ENCODE results near the gene ANKRD17. TPM values are rescaled to one million over a fixed set of nuclear protein-coding genes. Genes with fewer than 3 reads are reported as not detected.

Gene ANKRD17
- total and polyA plus RNA-seq, 9 donors: 13.2 to 59.7 (median 49.3) TPM

DNA sequence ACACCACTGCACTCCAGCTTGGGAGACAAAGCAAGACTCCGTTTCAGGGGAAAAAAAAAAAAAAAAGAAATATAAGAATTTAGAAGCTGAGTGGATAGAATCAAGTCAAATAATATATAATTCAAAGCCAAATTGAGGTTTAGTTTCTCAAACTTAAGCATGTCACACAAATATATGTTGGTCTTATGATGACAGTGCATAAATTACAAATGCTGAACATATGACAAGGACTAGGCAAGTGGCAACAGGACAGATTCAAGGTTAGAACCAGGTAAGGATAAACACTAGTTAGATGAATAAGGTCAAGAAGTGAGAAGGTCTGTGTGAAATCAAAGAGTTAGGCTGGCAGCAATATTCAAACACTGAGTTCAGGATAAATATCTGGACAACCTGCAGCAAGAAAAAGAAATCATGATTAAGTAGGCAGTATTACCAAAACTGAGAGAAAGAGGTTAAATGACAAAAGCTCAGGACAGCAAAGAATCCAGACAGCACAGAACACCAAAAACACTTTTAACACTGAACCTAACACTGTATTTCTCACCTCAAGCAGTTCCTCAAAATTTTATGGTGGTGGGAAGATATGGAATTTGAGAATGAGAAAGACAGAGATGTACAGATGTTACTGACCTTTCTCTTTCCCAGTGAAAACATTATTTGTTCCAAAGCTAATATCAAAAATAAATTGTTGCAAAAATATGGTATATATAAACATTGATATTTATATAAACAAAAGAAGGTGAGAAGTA, 45.4 kb downstream of the ANKRD17 start:
- no peak for TF ChIP-seq EP300 (IDR thresholded peaks at IDR 0.05)
- TF ChIP-seq POLR2A (IDR thresholded peaks at IDR 0.05): no peak
- TF ChIP-seq, protein P1, sequence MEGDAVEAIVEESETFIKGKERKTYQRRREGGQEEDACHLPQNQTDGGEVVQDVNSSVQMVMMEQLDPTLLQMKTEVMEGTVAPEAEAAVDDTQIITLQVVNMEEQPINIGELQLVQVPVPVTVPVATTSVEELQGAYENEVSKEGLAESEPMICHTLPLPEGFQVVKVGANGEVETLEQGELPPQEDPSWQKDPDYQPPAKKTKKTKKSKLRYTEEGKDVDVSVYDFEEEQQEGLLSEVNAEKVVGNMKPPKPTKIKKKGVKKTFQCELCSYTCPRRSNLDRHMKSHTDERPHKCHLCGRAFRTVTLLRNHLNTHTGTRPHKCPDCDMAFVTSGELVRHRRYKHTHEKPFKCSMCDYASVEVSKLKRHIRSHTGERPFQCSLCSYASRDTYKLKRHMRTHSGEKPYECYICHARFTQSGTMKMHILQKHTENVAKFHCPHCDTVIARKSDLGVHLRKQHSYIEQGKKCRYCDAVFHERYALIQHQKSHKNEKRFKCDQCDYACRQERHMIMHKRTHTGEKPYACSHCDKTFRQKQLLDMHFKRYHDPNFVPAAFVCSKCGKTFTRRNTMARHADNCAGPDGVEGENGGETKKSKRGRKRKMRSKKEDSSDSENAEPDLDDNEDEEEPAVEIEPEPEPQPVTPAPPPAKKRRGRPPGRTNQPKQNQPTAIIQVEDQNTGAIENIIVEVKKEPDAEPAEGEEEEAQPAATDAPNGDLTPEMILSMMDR (IDR thresholded peaks at IDR 0.05): no peak
- no peak overlapping the region for H3K27ac ChIP-seq
- intact Hi-C loops (cut with DNase I): no loop called here
- WGBS, 3 donors: 91 to 100% (median 97%) methylated on average over 1 of the region's 1 CpG
- no peaks in the 10 kb centered on the region for H3K27me3 ChIP-seq
- no peaks in the 10 kb centered on the region for H3K9me3 ChIP-seq
- H3K4me3 ChIP-seq: no peak overlapping the region
- no peaks in the 10 kb centered on the region for H3K36me3 ChIP-seq
- no peak for DNase-seq
- H3K4me1 ChIP-seq (ENCODE audit: insufficient read depth): peaks cover 1% of the 10 kb centered on the region

DNA sequence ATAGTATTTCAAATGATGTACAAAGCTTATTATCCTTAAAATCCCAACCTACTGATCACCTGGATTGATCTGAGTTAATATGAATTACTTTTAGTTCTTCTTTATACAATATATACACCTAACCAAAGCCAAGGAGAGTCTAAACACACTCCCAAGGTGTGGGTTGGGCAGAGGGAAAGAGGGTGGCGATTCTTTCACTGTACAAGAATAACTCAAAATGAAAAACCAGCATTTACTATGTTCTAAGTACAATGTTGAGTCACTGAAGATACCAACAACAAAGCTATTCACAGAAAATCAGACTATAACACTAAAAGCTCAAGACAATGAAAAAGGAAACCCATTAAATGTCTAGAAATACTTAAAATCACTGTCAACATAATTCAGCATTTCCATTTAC, 46.6 kb downstream of the ANKRD17 start:
- intact Hi-C loops (cut with DNase I): no loop called here
- Histone ChIP-seq H3K27ac (no peak overlapping the region), H3K36me3 (no peaks in the 10 kb centered on the region), H3K27me3 (no peaks in the 10 kb centered on the region), H3K4me1 (ENCODE audit: insufficient read depth) (peaks cover 1% of the 10 kb centered on the region), H3K4me3 (no peak overlapping the region), H3K9me3 (no peaks in the 10 kb centered on the region)
- no peak for TF ChIP-seq EP300 (IDR thresholded peaks at IDR 0.05)
- TF ChIP-seq, protein P1 (IDR thresholded peaks at IDR 0.05): no peak
- no peak for TF ChIP-seq POLR2A (IDR thresholded peaks at IDR 0.05)
- 94 to 100% (median 95%) methylated on average over 1 of the region's 1 CpG for WGBS, 3 donors
- DNase-seq: no peak

DNA sequence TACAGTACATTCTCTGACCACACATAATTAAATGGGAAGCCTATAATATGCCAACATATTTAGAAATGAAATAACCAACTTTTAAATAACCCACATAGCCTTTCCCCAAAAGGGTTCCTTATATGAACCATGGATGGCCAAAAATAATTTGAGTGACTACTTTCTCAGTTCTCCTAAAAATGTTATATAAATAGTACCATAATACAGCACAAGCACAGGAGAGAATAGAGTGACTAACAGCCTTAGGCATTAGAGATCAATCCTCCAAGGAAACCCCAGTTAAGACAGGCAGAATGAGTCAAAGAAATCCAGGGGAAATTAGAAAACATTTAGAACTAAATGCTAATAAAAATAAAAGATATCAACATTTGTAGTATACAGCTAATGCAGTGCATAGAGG, 50.2 kb downstream of the ANKRD17 start:
- H3K27me3 ChIP-seq: no peaks in the 10 kb centered on the region
- no peak for DNase-seq
- TF ChIP-seq POLR2A (IDR thresholded peaks at IDR 0.05) (no peak), EP300 (IDR thresholded peaks at IDR 0.05) (no peak)
- TF ChIP-seq, protein P1 (IDR thresholded peaks at IDR 0.05): no peak
- H3K9me3 ChIP-seq: no peaks in the 10 kb centered on the region
- intact Hi-C loops (cut with DNase I): loop anchor here in 1 of 4 donors (10.0 kb wide), 1 partner anchor 1694 kb away; no protein-coding TSS in a partner anchor
- no peak overlapping the region for H3K4me3 ChIP-seq
- no peak overlapping the region for H3K27ac ChIP-seq
- no peaks in the 10 kb centered on the region for H3K4me1 ChIP-seq (ENCODE audit: insufficient read depth)
- H3K36me3 ChIP-seq: no peaks in the 10 kb centered on the region

DNA sequence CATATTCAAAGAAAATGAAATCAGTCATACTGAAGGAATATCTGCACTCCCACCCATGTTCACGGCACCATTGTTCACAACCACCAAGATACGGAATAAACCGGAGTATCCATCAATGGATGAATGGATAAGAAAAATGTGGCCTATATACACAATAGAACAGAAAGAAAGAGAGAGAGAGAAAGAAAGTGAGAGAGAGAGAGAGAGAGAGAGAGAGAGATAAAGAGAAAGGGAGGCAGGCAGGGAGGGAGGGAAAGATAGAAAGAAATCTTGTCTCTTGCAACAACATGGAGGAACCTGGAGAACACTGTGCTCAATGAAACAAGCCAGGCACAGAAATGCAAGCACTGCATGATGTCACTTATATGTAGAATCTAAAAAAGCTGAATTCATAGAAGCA, 52.4 kb downstream of the ANKRD17 start:
- H3K27ac ChIP-seq: no peak overlapping the region
- no peaks in the 10 kb centered on the region for H3K9me3 ChIP-seq
- TF ChIP-seq POLR2A (IDR thresholded peaks at IDR 0.05) (no peak), EP300 (IDR thresholded peaks at IDR 0.05) (no peak)
- TF ChIP-seq, protein P1 (IDR thresholded peaks at IDR 0.05): no peak
- H3K4me1 ChIP-seq (ENCODE audit: insufficient read depth): no peaks in the 10 kb centered on the region
- no peak overlapping the region for H3K4me3 ChIP-seq
- H3K36me3 ChIP-seq: no peaks in the 10 kb centered on the region
- no peaks in the 10 kb centered on the region for H3K27me3 ChIP-seq
- WGBS, 3 donors: 97 to 100% (median 98%) methylated on average over 3 of the region's 3 CpGs
- intact Hi-C loops (cut with DNase I): loop anchor here in 1 of 4 donors (10.0 kb wide), 1 partner anchor 1691 kb away; no protein-coding TSS in a partner anchor
- no peak for DNase-seq
